Fibroblast of pulmonary artery (primary cell): ENCODE results near the gene TMUB2.

Experiments used
- DNase-seq: peaks from one replicate; pipeline ENCODE4 v3.0.0-alpha.2; 2010; ENCODE audit warnings: low read depth
- H3K4me3 ChIP-seq: replicated peaks from 2 replicates; pipeline ENCODE4 v1.5.1; 2011; ENCODE audit warnings: low read depth, mild to moderate bottlenecking, control low read depth, low read length, moderate library complexity
- CTCF ChIP-seq: IDR thresholded peaks from 2 replicates; pipeline ENCODE4 v1.5.1; 2011; ENCODE audit warnings: mild to moderate bottlenecking, control low read depth, low read length, inconsistent platforms; ENCODE audit errors: missing control alignments

TMUB2 gene

DNA sequence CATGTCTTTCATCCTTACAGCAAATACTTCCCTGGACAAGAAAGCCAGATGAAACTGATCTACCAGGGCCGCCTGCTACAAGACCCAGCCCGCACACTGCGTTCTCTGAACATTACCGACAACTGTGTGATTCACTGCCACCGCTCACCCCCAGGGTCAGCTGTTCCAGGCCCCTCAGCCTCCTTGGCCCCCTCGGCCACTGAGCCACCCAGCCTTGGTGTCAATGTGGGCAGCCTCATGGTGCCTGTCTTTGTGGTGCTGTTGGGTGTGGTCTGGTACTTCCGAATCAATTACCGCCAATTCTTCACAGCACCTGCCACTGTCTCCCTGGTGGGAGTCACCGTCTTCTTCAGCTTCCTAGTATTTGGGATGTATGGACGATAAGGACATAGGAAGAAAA is 3.7 kb downstream of the TMUB2 start:
- no peak for DNase-seq
- no peak overlapping the region for H3K4me3 ChIP-seq
- TF ChIP-seq CTCF, result no peak

DNA sequence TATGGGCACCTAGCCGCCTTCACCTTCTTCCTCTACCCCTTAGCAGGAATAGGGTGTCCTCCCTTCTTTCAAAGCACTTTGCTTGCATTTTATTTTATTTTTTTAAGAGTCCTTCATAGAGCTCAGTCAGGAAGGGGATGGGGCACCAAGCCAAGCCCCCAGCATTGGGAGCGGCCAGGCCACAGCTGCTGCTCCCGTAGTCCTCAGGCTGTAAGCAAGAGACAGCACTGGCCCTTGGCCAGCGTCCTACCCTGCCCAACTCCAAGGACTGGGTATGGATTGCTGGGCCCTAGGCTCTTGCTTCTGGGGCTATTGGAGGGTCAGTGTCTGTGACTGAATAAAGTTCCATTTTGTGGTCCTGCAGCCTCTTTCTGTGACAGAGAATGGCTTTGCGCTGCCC is 4.6 kb downstream of the TMUB2 start:
- DNase-seq, result no peak
- no peak overlapping the region for H3K4me3 ChIP-seq
- no peak for TF ChIP-seq CTCF

- no peak for TF ChIP-seq CTCF
- DNase-seq, result no peak
- no peak overlapping the region for H3K4me3 ChIP-seq
Measured at GRCh38 chr17:44191941-44192496, 5.2 kb downstream of the TMUB2 start.

DNA sequence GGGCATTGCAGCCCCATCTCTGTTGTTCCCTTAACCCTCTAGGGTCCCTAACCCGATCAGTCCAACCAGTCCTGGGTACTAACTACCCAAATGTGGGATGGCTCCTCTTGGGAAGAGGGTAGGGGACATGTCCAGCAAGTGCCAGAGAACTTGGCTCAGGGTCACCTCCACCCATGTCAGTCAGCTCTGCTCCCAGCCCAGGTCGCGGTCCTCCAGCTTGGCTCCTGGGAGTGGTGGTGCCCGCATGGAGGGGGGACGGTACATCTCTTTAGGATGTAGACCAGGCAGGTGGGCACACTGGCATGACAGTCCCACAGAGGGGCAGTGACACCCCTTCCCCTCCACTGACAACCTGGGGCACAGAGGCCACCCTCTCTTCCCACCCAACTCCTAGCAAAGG is 6.0 kb downstream of the TMUB2 start:
- no peak for DNase-seq
- TF ChIP-seq CTCF, result no peak

DNA sequence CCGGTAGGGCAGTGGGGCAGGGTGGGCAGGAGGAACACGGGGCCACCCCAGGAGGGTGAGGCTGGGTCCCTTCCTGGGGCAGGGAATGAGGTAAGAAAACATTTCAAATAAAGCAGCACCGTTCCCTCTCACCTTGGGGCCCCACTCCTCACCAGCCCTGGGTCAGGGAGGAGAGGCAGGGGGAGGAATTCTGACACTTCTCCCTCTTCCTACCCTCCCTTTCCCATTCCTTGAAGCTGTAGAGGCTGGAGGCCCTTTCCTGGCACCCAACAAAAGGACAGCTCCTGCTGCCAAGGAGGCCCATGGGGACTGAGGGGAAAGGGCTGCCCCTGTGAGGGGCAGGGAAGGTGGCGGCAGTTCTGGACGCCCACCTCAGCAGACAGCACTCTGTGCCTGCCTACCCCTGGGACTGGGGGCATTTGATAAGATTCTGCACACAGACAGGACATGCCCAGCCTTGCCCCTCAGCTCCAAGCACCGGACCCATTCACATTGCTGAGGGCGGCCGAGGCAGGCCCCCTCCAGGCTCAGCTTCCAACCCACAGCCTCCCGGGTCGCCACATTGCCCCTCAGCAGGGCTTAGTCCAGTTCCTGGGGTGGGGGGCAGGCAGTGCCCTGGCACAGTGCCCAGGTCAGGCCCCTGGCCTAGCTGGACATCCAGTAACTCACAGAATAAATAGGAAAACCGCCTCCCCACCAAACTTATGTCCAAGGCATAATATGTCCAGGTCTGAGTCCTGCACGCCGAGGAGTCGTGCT is 6.7 kb downstream of the TMUB2 start:
- no peak for TF ChIP-seq CTCF
- no peak for DNase-seq
- no peak overlapping the region for H3K4me3 ChIP-seq

More for the DNA sequence above, 6.0 kb downstream of the TMUB2 start:
- no peak overlapping the region for H3K4me3 ChIP-seq

DNA sequence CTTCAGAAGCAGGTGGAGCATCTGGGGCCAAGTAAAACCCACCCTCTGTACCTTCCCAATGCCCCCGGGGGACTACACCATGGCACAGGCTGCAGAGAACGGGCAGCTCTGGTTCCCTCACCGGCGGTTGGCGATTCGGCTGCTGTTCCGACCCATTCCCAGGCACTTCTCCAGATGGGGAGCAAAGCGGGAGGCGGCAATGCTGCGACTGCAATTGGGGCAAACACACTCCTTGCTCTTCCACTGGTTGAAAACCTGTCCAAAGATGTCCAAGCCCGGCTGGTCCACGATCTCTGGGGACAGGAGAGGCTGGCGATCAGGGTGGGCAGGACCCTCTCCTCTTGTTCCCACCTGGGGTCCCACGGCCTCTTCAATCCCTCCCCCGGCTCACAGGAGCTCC is 10.3 kb downstream of the TMUB2 start:
- no peak overlapping the region for H3K4me3 ChIP-seq
- no peak for TF ChIP-seq CTCF
- DNase-seq, result no peak
